GM12875 (cell line): ENCODE results near the gene CD83.

Source experiments
- H3K4me3 ChIP-seq: one replicate; pipeline ENCODE4 v1.5.1; 2011; ENCODE audit warnings: low read depth, low read length, control low read depth
- CTCF ChIP-seq: IDR thresholded peaks from 2 replicates; pipeline ENCODE4 v1.5.1; 2011; ENCODE audit warnings: low read depth, mild to moderate bottlenecking, control low read depth, inconsistent platforms, low read length, moderate library complexity, borderline replicate concordance; ENCODE audit not compliant: insufficient read depth

The CD83 gene

GRCh38 chr6:14159090-14159489, 41.5 kb downstream of the CD83 start:
- TF ChIP-seq CTCF, result no peak
- no peak overlapping the region for H3K4me3 ChIP-seq

- TF ChIP-seq CTCF, result no peak
- H3K4me3 ChIP-seq, result no peak overlapping the region
Measured at GRCh38 chr6:14162826-14163225, 45.3 kb downstream of the CD83 start.

- H3K4me3 ChIP-seq, result no peak overlapping the region
Measured at GRCh38 chr6:14165091-14165490, 47.5 kb downstream of the CD83 start.

GRCh38 chr6:14166839-14167238, 49.3 kb downstream of the CD83 start:
- TF ChIP-seq CTCF, result no peak
- no peak overlapping the region for H3K4me3 ChIP-seq

More at GRCh38 chr6:14165091-14165490, 47.5 kb downstream of the CD83 start:
- TF ChIP-seq CTCF, result no peak

- no peak overlapping the region for H3K4me3 ChIP-seq
- TF ChIP-seq CTCF, result no peak
Measured at GRCh38 chr6:14170128-14170527, 52.6 kb downstream of the CD83 start.

- no peak overlapping the region for H3K4me3 ChIP-seq
- no peak for TF ChIP-seq CTCF
Measured at GRCh38 chr6:14172562-14172961, 55.0 kb downstream of the CD83 start.

GRCh38 chr6:14174226-14174625, 56.7 kb downstream of the CD83 start:
- TF ChIP-seq CTCF, result no peak
- H3K4me3 ChIP-seq, result no peak overlapping the region
